Fibroblast of the conjunctiva (primary cell): Measurements from ENCODE around the gene CRACR2B.

ENCODE experiments used
- DNase-seq: peaks from one replicate; pipeline ENCODE4 v3.0.0-alpha.2; 2010; ENCODE audit warnings: low read depth

The CRACR2B gene

DNA sequence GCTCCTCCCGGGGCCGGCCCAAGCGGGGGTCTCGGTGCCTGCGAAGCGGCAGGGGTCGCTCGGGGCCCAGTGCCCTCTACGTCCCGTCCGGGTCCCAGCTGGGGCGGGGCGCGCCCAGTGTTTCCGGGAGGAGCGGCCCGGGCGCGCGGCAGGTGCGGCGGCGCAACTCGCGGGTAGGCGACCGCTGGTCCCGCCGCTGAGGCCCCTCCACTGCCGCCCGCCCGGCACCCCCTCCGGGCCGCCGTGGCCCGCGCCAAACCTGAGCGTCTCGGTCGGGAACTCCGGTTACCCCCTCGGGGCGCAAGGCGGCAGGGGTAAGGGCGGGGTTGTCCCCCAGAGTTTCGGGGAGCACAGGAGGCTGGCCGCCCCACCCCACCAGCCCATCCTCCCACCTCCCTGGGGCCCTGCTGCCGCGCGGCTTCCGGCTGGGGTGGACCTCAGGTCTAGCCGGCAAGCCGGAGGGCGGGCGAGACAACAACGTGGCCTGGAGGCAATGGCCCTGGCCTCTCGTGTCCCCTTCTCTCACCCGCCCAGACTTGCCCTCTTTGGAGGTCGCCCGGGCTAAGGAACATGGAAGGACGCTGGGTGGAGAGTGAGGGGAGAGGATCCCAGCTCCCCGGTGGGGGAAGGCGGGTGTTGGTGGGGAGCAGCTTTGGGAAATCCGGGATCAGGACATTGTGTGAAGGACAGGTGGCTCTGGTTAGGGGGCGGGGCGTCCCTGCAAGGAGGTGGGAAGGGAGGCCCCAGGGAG is 398 bp upstream of the CRACR2B start:
- no peak for DNase-seq

DNA sequence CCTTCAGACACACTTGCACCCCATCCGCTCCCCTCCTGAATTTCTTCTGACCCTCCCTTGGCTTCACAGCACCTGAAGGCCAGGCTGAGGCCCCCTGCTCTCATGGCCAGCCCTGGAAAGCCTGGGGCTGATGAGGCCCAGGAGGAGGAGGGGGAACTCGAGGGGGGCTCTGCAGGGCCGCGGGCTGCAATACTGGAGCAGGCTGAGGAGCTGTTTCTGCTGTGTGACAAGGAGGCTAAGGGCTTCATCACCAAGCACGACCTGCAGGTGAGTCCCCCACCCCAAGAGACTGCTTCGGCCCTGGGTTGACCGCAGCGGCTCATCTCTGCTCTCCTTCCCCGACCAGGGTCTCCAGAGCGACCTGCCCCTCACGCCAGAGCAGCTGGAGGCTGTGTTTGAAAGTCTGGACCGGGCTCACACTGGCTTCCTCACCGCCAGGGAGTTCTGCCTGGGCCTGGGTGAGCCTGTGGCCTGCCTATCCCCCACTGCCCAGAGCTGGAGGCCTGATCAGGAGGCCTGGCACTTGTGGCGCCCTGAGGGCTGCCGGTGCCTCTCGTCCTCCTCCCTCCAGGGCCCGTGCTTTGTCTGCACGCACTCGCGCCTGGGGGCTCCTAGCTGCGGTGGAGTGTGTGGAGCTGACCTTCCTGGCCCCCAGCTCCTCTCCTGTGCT is 922 bp downstream of the CRACR2B start:
- no peak for DNase-seq

DNA sequence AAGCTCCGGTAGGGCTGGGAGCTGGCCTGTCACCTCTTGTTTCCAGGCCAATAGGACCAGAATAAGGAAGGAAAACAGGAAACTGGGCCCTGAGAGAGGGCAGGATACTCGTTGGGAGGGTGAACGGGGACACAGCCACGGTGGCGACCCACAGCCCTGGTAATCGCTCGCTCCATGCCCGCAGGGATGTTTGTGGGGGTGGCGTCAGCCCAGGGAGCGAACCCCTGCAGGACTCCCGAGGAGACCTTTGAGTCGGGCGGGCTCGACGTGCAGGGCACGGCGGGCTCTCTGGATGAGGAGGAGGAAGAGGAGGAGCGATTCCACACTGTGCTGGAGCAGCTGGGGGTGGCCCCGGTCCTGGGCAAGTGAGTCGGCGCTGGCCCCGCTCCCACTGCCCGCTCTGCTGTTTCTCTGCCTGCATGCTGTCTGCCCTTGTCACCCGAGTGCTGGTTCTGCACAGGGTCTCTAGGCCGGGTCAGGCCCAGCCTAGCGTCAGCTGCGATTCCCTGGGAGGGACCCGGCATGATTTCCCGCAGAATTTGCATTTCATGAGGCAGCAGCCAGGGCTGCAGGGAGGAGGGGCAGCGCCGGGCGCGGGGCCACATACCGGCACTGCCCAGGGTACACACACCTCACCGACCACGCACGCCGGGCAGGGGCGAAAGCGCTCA is 1.6 kb downstream of the CRACR2B start:
- no peak for DNase-seq

DNA sequence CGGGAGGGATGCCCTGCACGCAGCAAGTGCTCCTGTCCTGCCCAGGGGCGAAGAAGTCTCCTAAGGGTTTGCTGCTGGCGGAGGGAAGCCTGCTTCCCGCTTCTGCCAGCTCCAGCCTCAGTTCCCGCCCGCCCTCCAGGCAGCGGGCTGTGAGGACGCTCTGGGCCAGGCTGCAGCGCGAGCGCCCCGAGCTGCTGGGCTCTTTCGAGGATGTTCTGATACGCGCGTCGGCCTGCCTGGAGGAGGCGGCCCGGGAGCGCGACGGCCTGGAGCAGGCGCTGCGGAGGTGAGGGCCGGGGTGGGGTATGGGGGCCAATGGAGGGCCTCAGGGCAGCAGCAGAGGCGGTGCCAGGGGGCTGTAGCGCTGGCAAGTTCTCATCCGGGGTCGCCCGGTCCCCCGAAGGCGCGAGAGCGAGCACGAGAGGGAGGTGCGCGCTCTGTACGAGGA is 2.2 kb downstream of the CRACR2B start:
- DNase-seq, result no peak

DNA sequence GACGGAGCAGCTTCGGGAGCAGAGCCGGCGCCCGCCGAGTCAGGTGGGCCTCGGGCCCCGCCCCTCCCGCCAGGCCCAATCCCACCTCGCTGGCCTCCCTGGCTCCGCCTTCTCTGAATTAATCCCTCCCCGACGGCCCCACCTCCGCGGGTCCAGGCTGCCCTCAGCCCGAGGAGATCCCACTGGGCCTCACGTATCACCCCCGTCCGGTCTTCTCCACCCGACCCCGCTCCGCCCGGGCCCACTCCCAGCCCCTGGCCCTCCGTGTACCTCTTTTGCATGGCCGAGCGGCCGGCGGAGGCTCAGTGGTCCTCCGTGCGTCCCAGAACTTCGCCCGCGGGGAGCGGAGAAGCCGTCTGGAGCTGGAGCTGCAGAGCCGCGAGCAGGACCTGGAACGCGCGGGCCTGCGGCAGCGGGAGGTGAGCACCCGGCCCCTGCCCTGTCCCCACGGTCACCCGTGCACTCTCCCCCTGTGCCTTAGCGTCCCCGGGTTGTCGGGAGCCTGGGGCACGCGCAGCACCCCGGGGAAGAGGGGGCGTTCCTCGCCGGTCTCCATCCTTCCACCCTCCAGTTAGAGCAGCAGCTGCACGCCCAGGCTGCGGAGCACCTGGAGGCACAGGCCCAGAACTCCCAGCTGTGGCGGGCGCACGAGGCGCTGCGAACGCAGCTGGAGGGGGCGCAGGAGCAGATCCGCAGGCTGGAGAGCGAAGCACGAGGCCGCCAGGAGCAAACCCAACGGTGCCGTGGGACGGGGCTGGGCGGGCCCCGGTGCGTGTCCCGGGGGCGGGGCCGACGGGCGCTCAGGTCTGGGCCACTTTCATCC is 2.8 kb downstream of the CRACR2B start:
- DNase-seq, result no peak

DNA sequence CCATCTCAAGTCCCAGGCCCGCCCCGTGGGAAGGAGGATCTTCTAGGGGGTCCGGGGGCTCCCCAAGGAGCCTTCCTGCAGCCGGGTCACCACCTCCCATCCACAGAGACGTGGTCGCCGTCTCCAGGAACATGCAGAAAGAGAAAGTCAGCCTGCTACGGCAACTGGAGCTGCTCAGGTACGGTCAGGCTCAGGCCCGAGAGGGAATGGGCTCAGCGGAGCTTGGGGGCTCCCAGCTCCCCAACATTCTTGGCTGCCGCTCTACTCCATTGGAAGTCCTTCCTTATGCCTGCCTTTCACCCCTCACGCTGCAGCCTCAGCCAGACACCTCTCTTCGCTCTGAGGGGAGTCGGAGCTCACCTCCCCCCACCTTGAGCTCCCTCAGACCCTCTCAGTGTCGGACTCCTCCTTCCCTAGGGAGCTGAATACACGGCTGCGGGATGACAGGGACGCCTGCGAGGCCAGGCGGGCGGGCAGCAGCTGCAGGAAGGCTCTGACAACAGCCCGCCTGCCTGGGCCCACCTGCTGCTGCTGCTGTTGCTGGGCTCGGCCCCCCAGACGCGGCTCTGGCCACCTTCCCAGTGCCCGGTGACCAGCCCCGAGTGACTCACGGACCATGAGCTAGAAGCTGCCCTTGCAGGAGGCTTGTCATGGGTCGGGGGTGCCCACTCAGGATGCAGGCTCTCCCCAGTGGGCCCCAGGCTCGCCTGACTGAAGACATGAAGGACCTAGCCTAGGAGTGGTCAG is 3.6 kb downstream of the CRACR2B start:
- no peak for DNase-seq

DNA sequence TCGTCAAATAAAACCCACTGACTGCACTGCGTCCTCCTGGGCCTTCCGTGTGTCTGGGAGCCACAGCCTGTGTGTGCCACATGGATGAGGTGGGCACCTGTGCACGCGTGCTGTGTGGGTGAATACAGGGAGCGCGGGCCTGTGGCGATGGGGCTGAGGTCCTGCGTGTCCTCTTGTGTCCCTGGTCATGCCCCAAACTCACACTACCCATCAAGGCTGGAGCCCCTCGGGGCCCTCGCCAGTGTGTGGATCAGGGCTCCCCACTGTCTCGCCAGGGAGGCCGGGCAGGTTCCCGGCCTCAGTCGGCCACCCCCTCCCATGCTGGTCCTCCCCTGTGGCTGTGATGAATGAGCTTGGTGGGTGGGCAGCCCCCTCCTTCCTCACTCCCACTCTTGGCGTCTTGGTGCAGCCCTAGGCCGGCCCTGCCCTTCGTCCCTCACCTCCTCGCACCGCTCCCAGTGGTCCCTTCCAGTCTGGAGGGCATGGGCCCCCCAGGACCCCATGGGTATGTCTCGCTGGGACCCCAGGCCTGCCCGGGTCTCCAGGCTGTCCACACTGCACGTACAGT is 4.3 kb downstream of the CRACR2B start:
- DNase-seq, result no peak

DNA sequence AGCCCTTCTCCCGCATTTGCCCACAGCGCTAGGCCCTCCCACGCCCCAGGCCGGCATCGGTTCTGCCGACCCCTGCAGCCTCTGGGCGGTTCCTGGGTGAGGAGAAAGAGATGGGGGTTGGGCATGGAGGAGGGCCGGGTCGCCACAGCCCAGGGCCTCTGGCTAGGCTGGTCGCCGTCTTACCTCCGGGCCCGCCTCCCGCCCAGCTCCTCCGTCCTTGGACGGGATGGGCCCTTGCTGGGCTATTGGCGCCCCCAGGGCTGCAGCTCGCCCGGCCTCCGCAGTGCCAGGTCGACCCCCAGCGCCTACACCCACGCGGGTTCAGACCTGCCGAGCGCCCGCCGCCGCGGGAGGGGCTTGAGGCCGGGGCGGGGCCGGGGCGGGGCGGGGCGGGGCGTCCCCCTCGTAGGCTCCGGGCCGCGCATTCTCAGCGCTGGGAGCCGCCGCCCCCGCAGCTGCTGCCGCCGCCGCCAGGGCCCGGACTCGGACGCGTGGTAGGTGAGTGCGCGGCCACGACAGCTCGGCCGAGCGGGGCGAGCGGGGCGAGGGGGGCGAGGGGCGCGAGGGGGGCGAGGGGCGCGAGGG is 4.9 kb downstream of the CRACR2B start, which contains the start of gene CD151:
Gene CD151 (plus strand): TSS at position 424 of the 585 bp plus-strand sequence. CDS start 3,118 bp downstream, outside the sequence.
- DNase-seq, result no peak

DNA sequence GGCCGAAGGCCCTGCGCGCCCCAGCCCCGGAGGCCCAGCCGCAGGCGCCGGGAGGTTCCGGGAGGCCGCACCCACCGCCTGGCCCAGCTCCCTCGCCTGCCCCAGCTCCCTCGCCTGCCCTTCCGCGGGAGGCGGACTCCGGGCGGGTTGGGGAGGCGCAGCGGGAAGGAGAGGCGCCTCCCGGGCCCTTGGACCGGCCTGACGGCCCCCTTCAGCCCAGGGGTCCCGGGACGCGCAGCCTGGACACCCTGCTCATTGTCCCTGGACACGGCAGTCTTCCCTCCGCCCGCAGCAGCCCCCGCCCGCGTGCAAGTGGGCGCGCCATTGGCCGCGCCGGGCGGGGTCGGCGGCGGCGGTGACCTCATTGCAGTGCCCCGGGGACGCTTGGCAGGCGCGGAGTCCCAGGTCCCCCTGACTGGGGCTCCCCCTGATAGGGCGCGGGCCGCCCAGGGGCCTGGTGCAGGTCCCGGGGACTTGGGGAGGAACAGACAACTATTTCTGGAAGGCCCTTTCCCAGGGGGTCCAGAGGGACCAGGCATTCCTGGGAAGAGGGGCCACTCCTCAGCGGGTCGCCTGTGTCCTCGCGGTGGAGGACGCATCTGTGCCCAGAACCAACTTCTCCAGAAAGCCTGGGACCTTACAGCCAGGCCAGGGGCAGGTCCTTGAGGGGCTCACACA is 5.5 kb downstream of the CRACR2B start:
- DNase-seq, result no peak

DNA sequence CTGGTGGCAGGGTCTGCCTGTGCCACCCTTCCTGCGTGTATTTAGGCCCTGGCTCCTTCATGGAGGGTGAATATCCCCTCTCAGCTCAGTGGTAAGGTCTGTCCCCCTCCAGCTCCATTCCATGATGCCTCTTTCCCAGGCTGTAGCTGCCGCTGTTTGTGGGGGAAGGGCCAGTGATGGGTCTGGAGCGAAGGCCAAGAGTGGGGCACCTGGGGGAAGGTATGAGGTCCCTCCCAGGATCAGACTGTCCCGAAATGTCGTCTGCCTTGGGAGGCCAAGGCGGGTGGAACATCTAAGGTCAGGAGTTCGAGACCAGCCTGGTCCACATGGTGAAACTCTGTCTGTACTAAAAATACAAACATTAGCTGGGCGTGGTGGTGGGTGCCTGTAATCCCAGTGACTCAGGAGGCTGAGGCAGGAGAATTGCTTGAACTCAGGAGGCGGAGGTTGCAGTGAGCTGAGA is 6.2 kb downstream of the CRACR2B start:
- no peak for DNase-seq

DNA sequence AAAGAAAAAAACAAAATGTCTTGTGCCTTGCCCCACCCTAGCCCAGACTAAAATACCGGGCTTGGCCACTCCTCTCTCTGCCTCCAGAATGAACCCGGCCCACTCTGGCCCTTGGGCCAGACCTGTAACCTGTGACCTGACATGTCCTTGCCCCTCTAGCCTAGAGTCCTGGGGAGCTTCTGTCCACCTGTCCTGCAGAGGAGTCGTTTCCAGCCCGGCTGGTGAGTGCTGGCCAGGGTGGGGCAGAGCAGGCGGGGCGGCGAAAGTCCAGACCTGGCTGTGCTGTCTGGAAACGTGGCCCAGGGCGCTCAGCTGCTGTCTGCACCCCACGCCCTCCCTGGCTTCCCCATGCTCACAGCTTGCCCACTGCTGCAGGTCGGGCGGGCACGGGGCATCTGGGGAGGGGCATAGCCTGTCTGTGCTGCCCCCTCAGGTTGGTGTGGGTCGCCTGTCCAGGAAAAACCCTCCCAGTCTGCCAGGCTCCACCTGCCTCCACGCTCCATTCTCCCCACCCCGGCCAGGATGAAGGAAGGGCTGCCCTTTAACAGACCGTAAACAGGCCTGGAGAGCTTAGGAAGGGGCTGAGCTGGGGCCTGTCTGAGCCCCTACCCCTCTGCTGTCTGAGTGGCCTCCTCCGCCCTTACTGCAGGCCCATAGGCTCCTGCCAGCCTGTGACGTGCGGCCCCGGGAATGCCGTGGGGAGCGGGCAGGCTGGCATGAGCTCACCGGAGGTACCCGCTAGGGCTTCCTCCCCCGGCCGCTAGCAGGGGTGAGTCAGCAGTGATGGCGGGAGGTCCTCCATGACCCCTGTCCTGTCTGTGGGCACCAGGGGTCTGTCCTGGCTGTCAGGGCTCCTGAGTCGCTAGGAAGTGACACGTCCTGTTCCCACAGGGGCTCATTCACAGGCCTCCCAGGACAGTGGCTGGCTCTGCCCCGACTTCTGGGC is 6.9 kb downstream of the CRACR2B start:
- DNase-seq, result peak; percentile 45

DNA sequence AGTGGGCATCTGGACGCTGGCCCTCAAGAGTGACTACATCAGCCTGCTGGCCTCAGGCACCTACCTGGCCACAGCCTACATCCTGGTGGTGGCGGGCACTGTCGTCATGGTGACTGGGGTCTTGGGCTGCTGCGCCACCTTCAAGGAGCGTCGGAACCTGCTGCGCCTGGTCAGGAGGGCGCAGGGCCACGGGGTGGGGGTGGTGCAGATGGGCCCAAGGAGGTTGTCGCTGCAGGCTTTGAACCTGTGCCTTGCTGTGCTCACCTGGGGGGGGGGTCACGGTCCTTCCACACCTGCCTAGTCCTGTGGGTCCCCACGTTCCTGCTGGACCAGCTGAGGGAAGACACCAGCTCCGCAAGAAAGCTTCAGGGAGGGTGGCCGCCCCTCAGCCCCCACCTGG is 8.6 kb downstream of the CRACR2B start:
- DNase-seq, result no peak

DNA sequence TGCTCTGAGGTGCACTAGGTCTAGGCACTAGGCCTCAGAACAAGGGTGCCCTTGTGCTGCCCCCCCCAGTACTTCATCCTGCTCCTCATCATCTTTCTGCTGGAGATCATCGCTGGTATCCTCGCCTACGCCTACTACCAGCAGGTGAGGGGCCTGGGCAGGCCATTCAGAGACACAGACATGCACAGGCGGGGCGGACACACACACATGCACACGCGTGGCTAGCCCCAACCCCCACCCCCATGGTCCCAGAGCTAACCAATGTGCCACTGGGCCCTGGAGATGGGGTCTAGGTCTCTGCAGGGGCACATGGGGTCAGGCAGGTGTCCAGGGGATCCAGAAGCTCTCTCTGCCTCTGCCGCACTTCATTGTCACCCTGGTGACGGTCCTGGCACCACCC is 9.0 kb downstream of the CRACR2B start:
- no peak for DNase-seq

DNA sequence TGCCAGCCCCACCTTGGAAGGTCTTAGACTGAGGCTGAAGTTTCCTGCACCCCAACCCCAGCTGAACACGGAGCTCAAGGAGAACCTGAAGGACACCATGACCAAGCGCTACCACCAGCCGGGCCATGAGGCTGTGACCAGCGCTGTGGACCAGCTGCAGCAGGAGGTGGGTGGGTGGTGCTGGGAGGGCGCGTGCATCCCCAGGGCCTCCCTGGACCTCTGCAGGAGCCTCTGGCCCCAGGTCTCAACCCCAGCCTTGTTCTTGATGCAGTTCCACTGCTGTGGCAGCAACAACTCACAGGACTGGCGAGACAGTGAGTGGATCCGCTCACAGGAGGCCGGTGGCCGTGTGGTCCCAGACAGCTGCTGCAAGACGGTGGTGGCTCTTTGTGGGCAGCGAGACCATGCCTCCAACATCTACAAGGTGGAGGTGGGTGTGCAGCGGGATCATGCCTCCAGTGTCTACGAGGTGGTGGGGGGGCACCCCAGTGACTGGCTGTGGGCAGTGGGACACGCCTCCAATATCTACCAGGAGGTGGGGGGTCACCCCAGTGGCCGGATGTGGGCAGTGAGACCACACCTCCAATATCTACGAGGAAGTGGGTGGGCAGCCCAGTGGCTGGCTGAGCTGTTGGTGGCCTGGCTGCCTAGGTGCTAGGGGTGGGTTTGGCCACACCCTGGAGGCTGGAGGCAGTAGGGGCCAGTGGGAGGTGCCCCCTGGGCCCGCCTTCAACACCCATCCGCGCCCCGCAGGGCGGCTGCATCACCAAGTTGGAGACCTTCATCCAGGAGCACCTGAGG is 9.7 kb downstream of the CRACR2B start:
- DNase-seq, result no peak

DNA sequence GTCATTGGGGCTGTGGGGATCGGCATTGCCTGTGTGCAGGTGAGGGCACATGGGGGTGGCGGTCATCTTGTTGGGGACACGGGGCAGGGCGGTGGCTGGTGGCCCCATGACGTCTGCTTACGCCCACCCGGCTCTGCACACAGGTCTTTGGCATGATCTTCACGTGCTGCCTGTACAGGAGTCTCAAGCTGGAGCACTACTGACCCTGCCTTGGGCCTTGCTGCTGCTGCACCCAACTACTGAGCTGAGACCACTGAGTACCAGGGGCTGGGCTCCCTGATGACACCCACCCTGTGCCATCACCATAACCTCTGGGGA is 10.2 kb downstream of the CRACR2B start:
- DNase-seq, result no peak

DNA sequence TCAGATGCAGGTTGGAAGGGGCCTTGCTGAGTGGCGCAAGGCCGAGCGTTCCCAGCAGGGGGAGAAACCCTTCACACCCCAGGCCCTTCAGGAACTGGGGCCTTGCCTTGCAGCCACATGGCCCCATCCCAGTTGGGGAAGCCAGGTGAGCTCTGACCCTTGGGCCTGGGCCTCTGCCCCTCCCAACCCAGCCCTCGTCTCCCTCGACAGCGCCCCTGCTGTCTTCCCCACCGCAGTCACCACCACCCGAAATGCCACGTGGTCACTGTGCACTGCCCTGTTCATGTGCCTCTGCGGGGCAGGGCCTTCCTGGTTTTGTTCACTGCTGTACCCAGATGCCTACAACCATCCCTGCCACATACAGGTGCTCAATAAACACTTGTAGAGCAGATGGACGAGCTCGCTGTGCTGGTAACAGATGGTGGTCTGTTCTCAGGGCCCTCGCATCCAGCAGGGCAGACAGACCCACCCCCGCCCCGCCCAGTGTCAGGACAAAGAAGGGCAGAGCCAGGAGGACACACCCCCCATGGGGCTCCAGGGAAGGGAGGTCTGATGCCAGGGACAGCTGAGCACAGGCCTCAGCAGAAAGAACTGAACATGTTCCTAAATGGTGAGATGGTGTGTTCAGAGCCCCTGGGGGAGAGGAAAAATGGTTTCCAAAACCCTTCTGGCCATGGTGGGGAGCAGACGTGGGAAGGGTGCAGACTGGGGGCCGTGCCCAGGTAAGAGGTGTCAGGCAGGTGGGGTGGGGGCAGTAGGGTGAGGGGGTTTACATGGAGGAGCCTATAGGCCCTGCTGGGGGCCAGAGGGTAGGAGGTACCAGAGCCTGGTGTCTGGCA is 10.9 kb downstream of the CRACR2B start:
- no peak for DNase-seq

DNA sequence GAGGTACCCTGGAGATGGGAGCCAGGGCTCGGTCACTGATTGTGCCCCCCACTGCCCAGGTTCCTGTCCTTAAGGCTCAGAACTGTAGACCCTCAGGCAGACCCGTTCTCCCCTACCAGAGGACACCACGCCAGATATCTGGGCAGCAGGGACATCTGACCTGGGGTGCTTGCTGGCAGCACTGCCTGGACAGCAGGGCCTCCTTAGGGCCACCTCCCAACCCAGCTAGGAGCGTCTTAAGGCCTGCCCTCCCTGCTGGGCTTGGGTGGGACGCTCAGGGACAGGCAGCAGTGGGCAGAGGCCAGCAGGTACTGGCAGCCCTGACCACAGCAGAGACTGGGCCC is 11.5 kb downstream of the CRACR2B start:
- no peak for DNase-seq
